HepG2 (cell line): ENCODE results near the gene HKDC1. TPM values are rescaled to one million over a fixed set of nuclear protein-coding genes. Genes with fewer than 3 reads are reported as not detected.

Experiments
- ATAC-seq: fragments of 200-7000 bp; cut with Tn5 transposase; 3 replicates; pipeline ENCODE4 v1.9.1; 2020; ENCODE audit warnings: mild to moderate bottlenecking, moderate library complexity
- BruUV-seq: library from RNA; stranded (reverse); fragments of 400-500 nt; replicated peaks from 2 replicates; lab custom pipeline; 2021; lab: Mats Ljungman, UMichigan
- CTCF ChIA-PET: fragments of 300-600 bp; formaldehyde crosslinking; extraction: SDS; loops from one replicate; lab custom pipeline; 2021; ENCODE audit warnings: low total read pairs, inconsistent platforms, low intra/inter-chr PET ratio; lab: Yijun Ruan, JAX
- POLR2A ChIA-PET: fragments of 350-600 bp; sonication (Branson Sonifier 250); formaldehyde crosslinking; loops from one replicate; lab custom pipeline; 2020; ENCODE audit warnings: antibody characterized with exemption, inconsistent platforms; lab: Yijun Ruan, JAX
- DNase-seq: peaks from one replicate; pipeline ENCODE4 v3.0.0-alpha.2; 2015; ENCODE audit warnings: low spot score
- FAIRE-seq: peaks from 3 replicates; lab custom pipeline; 2011; peaks lifted over from hg19 to GRCh38; lab: Jason Lieb, UNC
- H2AFZ ChIP-seq: one replicate; pipeline ENCODE4 v1.6.1; 2011; ENCODE audit warnings: low read length, inconsistent platforms
- H3K27ac ChIP-seq: fragments of 300-600 bp; 3 replicates; pipeline ENCODE4 v1.8.0; 2011; ENCODE audit warnings: mixed run types, mild to moderate bottlenecking, mixed read lengths, low read length, inconsistent platforms; ENCODE audit not compliant: insufficient read depth; ENCODE audit errors: extremely low read length
- H3K27me3 ChIP-seq, 2 experiments: fragments of 200-600 bp in 1 of 2; 2 replicates in 1 of 2; 3 replicates in 1 of 2; pipeline versions ENCODE4 v1.6.0 to v1.8.0; 2011; ENCODE audit warnings: low read length in 2 of 2, mild to moderate bottlenecking in 2 of 2, moderate library complexity in 2 of 2, inconsistent platforms in 1 of 2; ENCODE audit not compliant: insufficient read depth in 2 of 2, control insufficient read depth in 1 of 2
- H3K36me3 ChIP-seq, 2 experiments: fragments of 200-600 bp in 1 of 2; replicated peaks in 1 of 2; 2 replicates in 1 of 2; 3 replicates in 1 of 2; pipeline versions ENCODE4 v1.5.1 to v1.8.0; 2011; ENCODE audit warnings: low read length in 2 of 2, inconsistent platforms in 1 of 2; ENCODE audit not compliant: insufficient read depth in 2 of 2, control insufficient read depth in 1 of 2
- H3K4me1 ChIP-seq: 2 replicates; pipeline ENCODE4 v1.5.1; 2012; ENCODE audit warnings: low read length, inconsistent platforms; ENCODE audit not compliant: insufficient read depth
- H3K4me2 ChIP-seq: 2 replicates; pipeline ENCODE4 v1.6.0; 2011; ENCODE audit warnings: low read depth, low read length, inconsistent platforms
- H3K4me3 ChIP-seq, 3 experiments: fragments of 200-600 bp in 1 of 3; sonication (generic), shearing (Covaris generic) in 1 of 3; replicated peaks in 1 of 3; 2 replicates each; pipeline ENCODE4 v1.5.1; 2011 to 2016; ENCODE audit warnings: low read length in 3 of 3, inconsistent platforms in 2 of 3, low read depth in 2 of 3, mild to moderate bottlenecking in 2 of 3, control low read depth in 1 of 3, mixed read lengths in 1 of 3; ENCODE audit not compliant: insufficient read depth in 1 of 3
- H3K79me2 ChIP-seq: one replicate; pipeline ENCODE4 v1.6.1; 2011; ENCODE audit warnings: low read length, inconsistent platforms; ENCODE audit not compliant: insufficient read depth
- H3K9ac ChIP-seq: 2 replicates; pipeline ENCODE4 v1.6.0; 2011; ENCODE audit warnings: mild to moderate bottlenecking, low read depth, low read length, inconsistent platforms; ENCODE audit not compliant: insufficient read depth
- H3K9me3 ChIP-seq: 2 replicates; pipeline ENCODE4 v1.5.1; 2012; ENCODE audit warnings: mild to moderate bottlenecking, low read length
- H4K20me1 ChIP-seq: 2 replicates; pipeline ENCODE4 v1.6.0; 2011; ENCODE audit warnings: inconsistent platforms, mild to moderate bottlenecking, low read length, moderate library complexity; ENCODE audit not compliant: insufficient read depth
- FOXO1 ChIP-seq: sonication (generic); formaldehyde crosslinking; IDR thresholded peaks from 2 replicates; pipeline ENCODE4 v1.4.0; 2020; ENCODE audit warnings: missing genetic modification reagents
- HDAC2 ChIP-seq: sonication (generic); formaldehyde crosslinking; IDR thresholded peaks from 2 replicates; pipeline ENCODE4 v1.4.0; 2020; ENCODE audit warnings: missing genetic modification reagents
- HOXA3 ChIP-seq: sonication (generic); formaldehyde crosslinking; IDR thresholded peaks from 2 replicates; pipeline ENCODE4 v1.5.0; 2020; ENCODE audit warnings: missing genetic modification reagents
- MAX ChIP-seq: IDR thresholded peaks from 2 replicates; pipeline ENCODE4 v1.6.1; 2012; ENCODE audit warnings: inconsistent platforms
- MYC ChIP-seq: sonication (generic); formaldehyde crosslinking; IDR thresholded peaks from 2 replicates; pipeline ENCODE4 v1.9.0; 2021; ENCODE audit warnings: missing genetic modification reagents, borderline replicate concordance
- PHF5A ChIP-seq: IDR thresholded peaks from one replicate; pipeline ENCODE4 v1.6.1; 2018; ENCODE audit warnings: low read depth, missing genetic modification reagents; ENCODE audit not compliant: unreplicated experiment
- ZBTB39 ChIP-seq: sonication (generic); formaldehyde crosslinking; IDR thresholded peaks from 2 replicates; pipeline ENCODE4 v1.5.0; 2020; ENCODE audit warnings: missing genetic modification reagents
- ZMYM2 ChIP-seq: sonication (generic); formaldehyde crosslinking; IDR thresholded peaks from 2 replicates; pipeline ENCODE4 v1.8.0; 2022; ENCODE audit warnings: mild to moderate bottlenecking, missing genetic modification reagents
- ZNF280D ChIP-seq: sonication (generic); formaldehyde crosslinking; IDR thresholded peaks from 2 replicates; pipeline ENCODE4 v1.5.1; 2020; ENCODE audit warnings: mild to moderate bottlenecking, missing genetic modification reagents
- ZNF446 ChIP-seq: sonication (generic); formaldehyde crosslinking; IDR thresholded peaks from 2 replicates; pipeline ENCODE4 v1.5.0; 2020; ENCODE audit warnings: mild to moderate bottlenecking, missing genetic modification reagents
- ZNF460 ChIP-seq: sonication (generic); formaldehyde crosslinking; IDR thresholded peaks from 2 replicates; pipeline ENCODE4 v1.5.1; 2020; ENCODE audit warnings: missing genetic modification reagents, mild to moderate bottlenecking, borderline replicate concordance
- ZNF556 ChIP-seq: sonication (generic); formaldehyde crosslinking; IDR thresholded peaks from 2 replicates; pipeline ENCODE4 v1.4.0; 2020; ENCODE audit warnings: mild to moderate bottlenecking, missing genetic modification reagents, borderline replicate concordance
- ZNF563 ChIP-seq: sonication (generic); formaldehyde crosslinking; IDR thresholded peaks from 2 replicates; pipeline ENCODE4 v1.8.0; 2022; ENCODE audit warnings: mild to moderate bottlenecking, moderate library complexity, missing genetic modification reagents
- ZNF564 ChIP-seq: sonication (generic); formaldehyde crosslinking; IDR thresholded peaks from 2 replicates; pipeline ENCODE4 v1.8.1; 2023; ENCODE audit warnings: mild to moderate bottlenecking, missing genetic modification reagents
- ZNF570 ChIP-seq: sonication (generic); formaldehyde crosslinking; IDR thresholded peaks from 2 replicates; pipeline ENCODE4 v1.4.0; 2020; ENCODE audit warnings: mild to moderate bottlenecking, missing genetic modification reagents, borderline replicate concordance
- ZNF691 ChIP-seq: sonication (generic); formaldehyde crosslinking; IDR thresholded peaks from 2 replicates; pipeline ENCODE4 v1.4.0; 2020; ENCODE audit warnings: missing genetic modification reagents, low read depth, mild to moderate bottlenecking, borderline replicate concordance
- WGBS: methylation state at CpG from one replicate; pipeline ENCODE4 v1.1.6; 2017; ENCODE audit warnings: low lambda C conversion rate; 5-methylcytosine and 5-hydroxymethylcytosine counted together
- in situ Hi-C: cut with HindIII; loops from 2 replicates; pipeline ENCODE4 v1.10.0; 2017; ENCODE audit warnings: low pct_unique_long_range_greater_than_20kb; ENCODE audit not compliant: extremely low pct_ligation_motif_present
- intact Hi-C: fragments of 100-400 bp; cut with micrococcal nuclease; formaldehyde crosslinking; loops from one replicate; pipeline ENCODE4 v1.10.0; 2022; ENCODE audit not compliant: unreplicated experiment
- polyA plus RNA-seq, 8 experiments: library from polyadenylated mRNA; depleted of rRNA in 3 of 8; stranded (reverse) in 7 of 8; unstranded in 1 of 8; fragments of >200 nt; fragmentation: Illumina TruSeq in 4 of 8; extraction: Trizol in 4 of 8; gene quantifications; 2 replicates each; pipeline versions ENCODE4 v1.2.1 to v1.2.3, GENCODE V29; 2011 to 2016; ENCODE audit warnings: low read depth in 4 of 8, missing spikeins in 1 of 8, mixed read lengths in 1 of 8; ENCODE audit not compliant: insufficient read depth in 1 of 8
- total RNA-seq, 5 experiments: library from RNA; depleted of rRNA; stranded (reverse); fragments of >200 nt; fragmentation: Illumina TruSeq; extraction: Trizol; gene quantifications; 2 replicates each; pipeline ENCODE4 v1.2.3, GENCODE V29; 2016; ENCODE audit warnings: low read depth in 1 of 5

HKDC1 gene
- total and polyA plus RNA-seq, 2 of the 13 experiments (the other 11 are each of a cell fraction or from before 2014, with no cell fraction given): 8.1 to 12.4 TPM

- peak overlapping the region; percentile 95 for H2AFZ ChIP-seq
- in situ Hi-C loops (no loop called here), intact Hi-C loops (loop anchor here (5.0 to 10.0 kb wide), 2 partner anchors 54 to 192 kb away; partner anchors contain the start of genes KIFBP and VPS26A)
- no peaks in the 10 kb centered on the region for H3K9me3 ChIP-seq
- H3K79me2 ChIP-seq: peaks cover 48% of the 10 kb centered on the region
- POLR2A ChIA-PET: interaction anchor here (1.1 to 1.4 kb wide), 3 partner anchors 13 to 50 kb away, joined by 3 to 4 read pairs (median 3); partner anchors contain the start of gene HKDC1
- no peak for FAIRE-seq
- H3K27ac ChIP-seq: peak overlapping the region; percentile 98
- peak; percentile 57 for ATAC-seq
- H3K36me3 ChIP-seq: peaks cover 5 to 12% of the 10 kb centered on the region in 2 experiments; a peak in 3 of 5 replicates
- H3K4me3 ChIP-seq: peak overlapping the region; percentile 79 to 93 (median 87)
- no peaks in the 10 kb centered on the region; a peak in 1 of 5 replicates for H3K27me3 ChIP-seq
- peak overlapping the region; percentile 98 for H3K4me2 ChIP-seq
- TSS peak; percentile 94 for BruUV-seq
- CTCF ChIA-PET: no interaction called here
- WGBS: 23% methylated on average over 21 of the region's 21 CpGs
- peaks cover 35% of the 10 kb centered on the region for H3K4me1 ChIP-seq
- DNase-seq: no peak
- H3K9ac ChIP-seq: peak overlapping the region; percentile 99
- no peaks in the 10 kb centered on the region for H4K20me1 ChIP-seq
- TF ChIP-seq ZNF691 (CRISPR knock-in tag) (0 out of 2 replicates have a peak, but pooled peaks have one; percentile 42), FOXO1 (CRISPR knock-in tag) (no peak), ZBTB39 (CRISPR knock-in tag) (no peak), ZNF564 (no peak), ZNF280D (0 out of 2 replicates have a peak, but pooled peaks have one; percentile 9), ZNF460 (CRISPR knock-in tag) (peak; percentile 79), HOXA3 (CRISPR knock-in tag) (peak; percentile 52; the same call in 1 of the 2 replicates), HDAC2 (CRISPR knock-in tag) (no peak), ZNF563 (0 out of 2 replicates have a peak, but pooled peaks have one; percentile 36), ZNF556 (no peak), PHF5A (CRISPR knock-in tag) (no peak), ZMYM2 (CRISPR knock-in tag) (peak; percentile 82; the same call in 1 of the 2 replicates), ZNF446 (CRISPR knock-in tag) (no peak), MAX (no peak), MYC (CRISPR knock-in tag) (0 out of 2 replicates have a peak, but pooled peaks have one; percentile 1), ZNF570 (CRISPR knock-in tag) (no peak)
These were observed 40.9 kb upstream of the HKDC1 start for GRCh38 chr10:69179089-69179742.
